Neural crest cell (in vitro differentiated cells): ENCODE data around the gene ZNF324. TPM values are rescaled to one million over a fixed set of nuclear protein-coding genes. Genes with fewer than 3 reads are reported as not detected.
"Not testable (repeated sequence)": the region's sequence is repeated elsewhere in the genome, so short reads cannot be mapped to it uniquely, and the experiment has no call there.

Experiments used
- DNase-seq: peaks from one replicate; pipeline ENCODE4 v3.0.0; 2021; ENCODE audit warnings: low read depth, mixed read lengths, low spot score
- H3K27ac Mint-ChIP-seq: one replicate; pipeline ENCODE4 v1.8.0; 2021; ENCODE audit warnings: mild to moderate bottlenecking, mixed read lengths; ENCODE audit not compliant: unreplicated experiment
- H3K27me3 Mint-ChIP-seq: 2 replicates; pipeline ENCODE4 v1.8.0; 2021; ENCODE audit warnings: low read depth, mild to moderate bottlenecking, mixed read lengths
- H3K36me3 Mint-ChIP-seq: 2 replicates; pipeline ENCODE4 v1.8.0; 2021; ENCODE audit warnings: low read depth, mild to moderate bottlenecking, mixed read lengths
- H3K4me1 Mint-ChIP-seq: 2 replicates; pipeline ENCODE4 v1.8.0; 2021; ENCODE audit warnings: mixed read lengths
- H3K4me3 Mint-ChIP-seq: one replicate; pipeline ENCODE4 v1.8.0; 2021; ENCODE audit warnings: mild to moderate bottlenecking, mixed read lengths
- H3K9me3 Mint-ChIP-seq: 2 replicates; pipeline ENCODE4 v1.8.0; 2021; ENCODE audit warnings: mixed read lengths
- CTCF ChIP-seq: fragments of 200-600 bp; sonication (generic); conservative IDR thresholded peaks from 2 replicates; pipeline ENCODE4 v1.5.0; 2021; ENCODE audit warnings: antibody characterized with exemption, mild to moderate bottlenecking
- total RNA-seq: library from RNA; stranded (reverse); gene quantifications from 2 replicates; pipeline ENCODE4 v1.2.1, GENCODE V29; 2021

The ZNF324 gene
- total RNA-seq, 1 donor from 2014 or later = 18.8 TPM

- no peak for DNase-seq
- Mint-ChIP-seq H3K4me1 (peaks cover 19% of the 10 kb centered on the region), H3K4me3 (peak overlapping the region; percentile 95), H3K9me3 (peaks cover 12% of the 10 kb centered on the region), H3K27ac (no peak overlapping the region), H3K36me3 (peaks cover 6% of the 10 kb centered on the region), H3K27me3 (no peaks in the 10 kb centered on the region)
- TF ChIP-seq CTCF = no peak
Measured at GRCh38 chr19:58498316-58499020, 31.6 kb downstream of the ZNF324 start.

GRCh38 chr19:58499021-58499927 lies 32.4 kb downstream of the ZNF324 start:
- H3K4me3 Mint-ChIP-seq = peak overlapping the region; percentile 95
- TF ChIP-seq CTCF = peak; percentile 57
- H3K36me3 Mint-ChIP-seq = peaks cover 6% of the 10 kb centered on the region
- no peaks in the 10 kb centered on the region for H3K27me3 Mint-ChIP-seq
- peaks cover 19% of the 10 kb centered on the region for H3K4me1 Mint-ChIP-seq
- peak overlapping the region; percentile 94 for H3K27ac Mint-ChIP-seq
- peaks cover 12% of the 10 kb centered on the region for H3K9me3 Mint-ChIP-seq
- DNase-seq = peak; percentile 99

- Mint-ChIP-seq H3K9me3 (peaks cover 12% of the 10 kb centered on the region), H3K27me3 (no peaks in the 10 kb centered on the region), H3K4me3 (no peak overlapping the region), H3K4me1 (peaks cover 19% of the 10 kb centered on the region), H3K27ac (no peak overlapping the region), H3K36me3 (peaks cover 6% of the 10 kb centered on the region)
- no peak for DNase-seq
- no peak for TF ChIP-seq CTCF
Measured at GRCh38 chr19:58500242-58500641, 33.4 kb downstream of the ZNF324 start.

GRCh38 chr19:58507602-58508223 lies 40.8 kb downstream of the ZNF324 start:
- Mint-ChIP-seq H3K4me3 (peak overlapping the region; percentile 2), H3K36me3 (peaks cover 12% of the 10 kb centered on the region)
- not testable (repeated sequence) for H3K27ac Mint-ChIP-seq, H3K27me3 Mint-ChIP-seq, DNase-seq, H3K9me3 Mint-ChIP-seq, H3K4me1 Mint-ChIP-seq

- DNase-seq = no peak
- TF ChIP-seq CTCF = no peak
- H3K9me3 Mint-ChIP-seq = peaks cover 9% of the 10 kb centered on the region
Measured at GRCh38 chr19:58509731-58510083, 42.8 kb downstream of the ZNF324 start.

More at GRCh38 chr19:58509731-58510083, 42.8 kb downstream of the ZNF324 start:
- peaks cover 15% of the 10 kb centered on the region for H3K4me1 Mint-ChIP-seq
- no peak overlapping the region for H3K27ac Mint-ChIP-seq
- peaks cover 12% of the 10 kb centered on the region for H3K36me3 Mint-ChIP-seq
- no peaks in the 10 kb centered on the region for H3K27me3 Mint-ChIP-seq
- peak overlapping the region; percentile 7 for H3K4me3 Mint-ChIP-seq
